Ascending aorta (tissue), 2 donors: ENCODE data around the gene VCL. TPM values are rescaled to one million over a fixed set of nuclear protein-coding genes. Genes with fewer than 3 reads are reported as not detected.
A peak's percentile ranks its signal among the peaks of the same experiment; 100 is the strongest.

Experiments used
- DNase-seq, 2 donors: peaks; one replicate each; pipeline ENCODE4 v3.0.0-alpha.2; 2019; ENCODE audit warnings: low spot score in 2 of 2
- H3K27ac ChIP-seq, 2 donors: fragments of 200-600 bp; sonication (generic); one replicate each; pipeline ENCODE4 v1.5.1; 2016 to 2017; ENCODE audit warnings: mild to moderate bottlenecking in 1 of 2
- H3K27me3 ChIP-seq: fragments of 200-600 bp; sonication (generic); one replicate; pipeline ENCODE4 v1.5.1; 2017
- H3K36me3 ChIP-seq, 2 donors: fragments of 200-600 bp; sonication (generic); one replicate each; pipeline ENCODE4 v1.5.1; 2016
- H3K4me1 ChIP-seq, 2 donors: fragments of 200-600 bp; sonication (generic); one replicate each; pipeline ENCODE4 v1.5.1; 2016 to 2017; ENCODE audit warnings: mild to moderate bottlenecking in 1 of 2
- H3K4me3 ChIP-seq, 2 donors: fragments of 200-600 bp; sonication (generic); one replicate each; pipeline ENCODE4 v1.5.1; 2016 to 2017; ENCODE audit warnings: mild to moderate bottlenecking in 1 of 2
- H3K9me3 ChIP-seq, 2 donors: fragments of 200-600 bp; sonication (generic); one replicate each; pipeline ENCODE4 v1.5.1; 2016
- intact Hi-C: fragments of 100-400 bp; cut with DNase I; formaldehyde crosslinking; loops from one replicate; pipeline ENCODE4 v1.15.1; 2023
- total RNA-seq: library from RNA; depleted of rRNA; stranded (reverse); fragments of >200 nt; gene quantifications from one replicate; pipeline ENCODE4 v1.1.0, GENCODE V29; 2016
- TF ChIP-seq, protein P1 (sequence below), 3 experiments: fragments of 200-600 bp in 2 of 3; fragments of 450-650 bp in 1 of 3; sonication (generic) in 2 of 3; IDR thresholded peaks; one replicate each; pipeline ENCODE4 v1.5.1; 2016 to 2019; ENCODE audit warnings: antibody characterized with exemption in 3 of 3, mild to moderate bottlenecking in 1 of 3, moderate library complexity in 1 of 3

The VCL gene
- total RNA-seq, 1 donor from 2014 or later, result 333 TPM

DNA sequence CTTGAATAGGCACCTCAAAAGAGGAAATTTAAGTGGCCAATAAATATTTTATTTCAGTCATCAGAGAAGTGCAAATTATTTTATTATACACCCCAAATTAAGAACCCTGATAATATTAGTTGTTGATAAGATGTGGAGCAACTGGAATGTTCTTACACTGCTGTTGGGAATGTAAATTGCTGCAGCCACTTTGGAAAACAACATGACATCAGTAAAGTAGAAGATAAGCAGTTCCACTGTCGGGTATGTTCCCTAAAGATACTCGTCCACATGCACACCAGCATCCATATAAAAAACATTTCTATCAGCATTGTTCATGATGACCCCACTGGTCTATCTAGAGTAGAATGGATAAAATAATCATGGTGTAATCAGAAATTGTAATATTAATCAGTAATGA lies 46.5 kb downstream of the VCL start:
- Histone ChIP-seq H3K27ac (no peak overlapping the region), H3K4me1 (peaks cover 7 to 46% of the 10 kb centered on the region in 2 donors)
- TF ChIP-seq, protein P1, sequence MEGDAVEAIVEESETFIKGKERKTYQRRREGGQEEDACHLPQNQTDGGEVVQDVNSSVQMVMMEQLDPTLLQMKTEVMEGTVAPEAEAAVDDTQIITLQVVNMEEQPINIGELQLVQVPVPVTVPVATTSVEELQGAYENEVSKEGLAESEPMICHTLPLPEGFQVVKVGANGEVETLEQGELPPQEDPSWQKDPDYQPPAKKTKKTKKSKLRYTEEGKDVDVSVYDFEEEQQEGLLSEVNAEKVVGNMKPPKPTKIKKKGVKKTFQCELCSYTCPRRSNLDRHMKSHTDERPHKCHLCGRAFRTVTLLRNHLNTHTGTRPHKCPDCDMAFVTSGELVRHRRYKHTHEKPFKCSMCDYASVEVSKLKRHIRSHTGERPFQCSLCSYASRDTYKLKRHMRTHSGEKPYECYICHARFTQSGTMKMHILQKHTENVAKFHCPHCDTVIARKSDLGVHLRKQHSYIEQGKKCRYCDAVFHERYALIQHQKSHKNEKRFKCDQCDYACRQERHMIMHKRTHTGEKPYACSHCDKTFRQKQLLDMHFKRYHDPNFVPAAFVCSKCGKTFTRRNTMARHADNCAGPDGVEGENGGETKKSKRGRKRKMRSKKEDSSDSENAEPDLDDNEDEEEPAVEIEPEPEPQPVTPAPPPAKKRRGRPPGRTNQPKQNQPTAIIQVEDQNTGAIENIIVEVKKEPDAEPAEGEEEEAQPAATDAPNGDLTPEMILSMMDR (IDR thresholded peaks at IDR 0.05), result no peak

DNA sequence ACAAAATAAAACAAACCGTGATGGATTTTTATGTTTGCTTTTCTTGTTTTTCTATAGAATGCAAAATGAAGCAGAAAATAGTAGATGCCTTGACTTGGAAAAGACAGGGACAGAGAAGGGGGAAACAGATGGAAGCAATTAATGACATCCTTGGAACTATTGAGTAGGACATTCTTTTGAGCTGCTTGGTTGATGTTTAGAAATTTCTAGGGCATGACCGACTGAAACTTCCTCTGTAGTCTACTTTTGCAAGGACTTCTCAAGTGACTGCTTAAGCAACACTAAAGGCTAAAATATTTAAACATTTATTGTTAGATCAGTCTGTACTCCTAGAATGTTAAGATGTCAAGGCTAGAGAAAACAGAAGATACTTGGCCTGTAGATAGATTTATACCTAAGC lies 49.4 kb downstream of the VCL start:
- DNase-seq, result no peak
- peaks cover 12 to 32% of the 10 kb centered on the region in 2 donors for H3K36me3 ChIP-seq
- no peaks in the 10 kb centered on the region for H3K9me3 ChIP-seq
- peaks cover 6 to 57% of the 10 kb centered on the region in 2 donors for H3K4me1 ChIP-seq
- no peaks in the 10 kb centered on the region for H3K27me3 ChIP-seq
- no peak overlapping the region for H3K4me3 ChIP-seq
- intact Hi-C loops, result no loop called here
- TF ChIP-seq, protein P1 (IDR thresholded peaks at IDR 0.05), result no peak
- H3K27ac ChIP-seq, result peak overlapping the region; percentile 10 to 37

More for the DNA sequence above, 46.5 kb downstream of the VCL start:
- H3K9me3 ChIP-seq, result no peaks in the 10 kb centered on the region
- no peak for DNase-seq
- no peaks in the 10 kb centered on the region for H3K27me3 ChIP-seq
- H3K4me3 ChIP-seq, result no peak overlapping the region
- intact Hi-C loops, result no loop called here
- H3K36me3 ChIP-seq, result peaks cover 12 to 32% of the 10 kb centered on the region in 2 donors

DNA sequence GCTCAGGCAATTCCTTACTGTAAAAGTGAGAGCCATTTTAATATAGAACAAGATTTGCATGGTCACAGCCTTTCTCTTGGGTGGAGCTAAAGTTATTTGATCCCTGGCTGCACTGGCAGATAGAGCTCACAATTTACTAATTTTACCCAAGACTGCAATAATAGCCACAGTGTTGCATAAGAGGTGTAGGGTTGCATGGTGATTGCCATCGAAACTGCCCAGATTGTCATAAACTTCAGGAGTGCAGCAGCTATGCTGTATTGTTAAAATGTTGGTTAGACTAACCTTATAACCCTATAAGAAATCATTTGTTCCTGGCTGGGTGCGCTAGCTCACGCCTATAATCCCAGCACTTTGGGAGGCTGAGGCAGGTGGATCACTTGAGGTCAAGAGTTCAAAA lies 50.0 kb downstream of the VCL start:
- TF ChIP-seq, protein P1 (IDR thresholded peaks at IDR 0.05), result no peak
- no peak for DNase-seq
- intact Hi-C loops, result no loop called here
- no peak overlapping the region for H3K4me3 ChIP-seq
- H3K27me3 ChIP-seq, result no peaks in the 10 kb centered on the region
- no peaks in the 10 kb centered on the region for H3K9me3 ChIP-seq
- peaks cover 12 to 32% of the 10 kb centered on the region in 2 donors for H3K36me3 ChIP-seq
- H3K27ac ChIP-seq, result peak overlapping the region; percentile 27 to 36
- H3K4me1 ChIP-seq, result peaks cover 6 to 63% of the 10 kb centered on the region in 2 donors

DNA sequence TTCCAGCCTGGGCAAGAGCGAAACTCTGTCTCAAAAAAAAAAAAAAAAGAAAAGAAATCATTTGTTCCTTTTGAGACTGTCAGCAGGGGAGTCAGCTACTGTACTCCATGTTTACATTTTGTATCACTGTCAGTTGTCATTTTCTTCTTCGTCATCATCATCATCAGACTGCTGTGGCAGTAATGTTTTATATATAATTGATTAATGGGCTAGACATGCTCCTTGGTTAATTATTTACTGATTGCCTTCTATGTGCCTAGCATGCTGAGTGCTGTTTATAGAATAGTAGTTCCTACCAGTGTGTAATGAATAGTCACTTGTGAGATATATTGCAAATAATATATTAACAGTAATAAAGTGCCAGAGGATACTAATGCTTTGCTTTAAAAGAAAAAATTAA lies 50.5 kb downstream of the VCL start:
- no peaks in the 10 kb centered on the region for H3K9me3 ChIP-seq
- no peak overlapping the region for H3K4me3 ChIP-seq
- intact Hi-C loops, result no loop called here
- no peaks in the 10 kb centered on the region for H3K27me3 ChIP-seq
- H3K4me1 ChIP-seq, result peaks cover 6 to 63% of the 10 kb centered on the region in 2 donors
- H3K36me3 ChIP-seq, result peaks cover 12 to 27% of the 10 kb centered on the region in 2 donors
- peak overlapping the region; percentile 27 to 36 for H3K27ac ChIP-seq
- DNase-seq, result no peak
- TF ChIP-seq, protein P1 (IDR thresholded peaks at IDR 0.05), result no peak

DNA sequence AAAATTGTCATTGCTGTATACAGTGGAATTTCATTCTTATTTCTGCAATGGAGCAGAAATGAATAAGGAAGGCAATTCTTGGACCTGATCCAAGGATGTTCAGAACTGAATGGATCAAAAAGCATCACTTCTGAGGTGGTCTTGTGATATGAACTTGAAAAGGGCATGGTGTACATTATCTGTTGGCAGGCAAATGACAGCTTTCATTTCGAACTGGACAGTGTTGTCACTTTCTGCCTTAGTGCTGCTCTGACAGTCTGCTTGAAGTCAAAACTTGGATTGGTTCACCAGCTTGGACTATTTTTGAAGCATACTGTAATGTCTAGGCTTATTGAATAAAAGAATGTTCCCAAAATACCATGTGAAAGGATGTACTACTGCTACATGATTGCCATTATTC lies 52.0 kb downstream of the VCL start:
- Histone ChIP-seq H3K27ac (peak overlapping the region; percentile 48 to 54), H3K4me3 (no peak overlapping the region), H3K4me1 (peaks cover 6 to 68% of the 10 kb centered on the region in 2 donors), H3K36me3 (peaks cover 0 to 12% of the 10 kb centered on the region in 2 donors), H3K9me3 (no peaks in the 10 kb centered on the region), H3K27me3 (no peaks in the 10 kb centered on the region)
- DNase-seq, result no peak
- intact Hi-C loops, result no loop called here
- TF ChIP-seq, protein P1 (IDR thresholded peaks at IDR 0.05), result no peak

DNA sequence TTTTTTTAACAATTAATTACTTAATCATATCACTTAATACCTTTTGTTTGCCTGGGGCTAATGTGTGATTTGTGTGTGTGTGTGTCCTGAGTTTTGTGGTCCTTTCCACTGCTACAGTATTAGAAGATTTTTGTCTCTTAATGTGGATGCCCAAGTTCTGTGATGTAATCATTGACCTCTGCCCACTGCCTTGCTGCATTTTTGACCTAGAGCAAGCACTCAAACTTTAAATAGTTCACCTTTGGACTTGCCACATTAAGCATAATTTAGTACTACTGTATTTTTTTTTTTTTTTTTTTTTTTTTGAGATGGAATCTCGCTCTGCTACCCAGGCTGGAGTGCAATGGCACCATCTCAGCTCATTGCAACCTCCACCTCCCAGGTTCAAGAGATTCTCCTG lies 52.7 kb downstream of the VCL start:
- DNase-seq, result no peak
- Histone ChIP-seq H3K27me3 (no peaks in the 10 kb centered on the region), H3K27ac (peak overlapping the region in 1 of 2 donors; percentile 48), H3K36me3 (peaks cover 0 to 8% of the 10 kb centered on the region in 2 donors), H3K4me3 (no peak overlapping the region), H3K4me1 (peaks cover 6 to 72% of the 10 kb centered on the region in 2 donors), H3K9me3 (no peaks in the 10 kb centered on the region)
- intact Hi-C loops, result no loop called here
- TF ChIP-seq, protein P1 (IDR thresholded peaks at IDR 0.05), result no peak
